ENCODE measurements around the gene SEPSECS. TPM values are rescaled to one million over a fixed set of nuclear protein-coding genes. Genes with fewer than 3 reads are reported as not detected.

Gene SEPSECS
- total and polyA plus RNA-seq, 9 of the 15 experiments (the other 6 are each of a cell fraction or from before 2014, with no cell fraction given), result 3.9 to 17.2 (median 7.9) TPM

DNA sequence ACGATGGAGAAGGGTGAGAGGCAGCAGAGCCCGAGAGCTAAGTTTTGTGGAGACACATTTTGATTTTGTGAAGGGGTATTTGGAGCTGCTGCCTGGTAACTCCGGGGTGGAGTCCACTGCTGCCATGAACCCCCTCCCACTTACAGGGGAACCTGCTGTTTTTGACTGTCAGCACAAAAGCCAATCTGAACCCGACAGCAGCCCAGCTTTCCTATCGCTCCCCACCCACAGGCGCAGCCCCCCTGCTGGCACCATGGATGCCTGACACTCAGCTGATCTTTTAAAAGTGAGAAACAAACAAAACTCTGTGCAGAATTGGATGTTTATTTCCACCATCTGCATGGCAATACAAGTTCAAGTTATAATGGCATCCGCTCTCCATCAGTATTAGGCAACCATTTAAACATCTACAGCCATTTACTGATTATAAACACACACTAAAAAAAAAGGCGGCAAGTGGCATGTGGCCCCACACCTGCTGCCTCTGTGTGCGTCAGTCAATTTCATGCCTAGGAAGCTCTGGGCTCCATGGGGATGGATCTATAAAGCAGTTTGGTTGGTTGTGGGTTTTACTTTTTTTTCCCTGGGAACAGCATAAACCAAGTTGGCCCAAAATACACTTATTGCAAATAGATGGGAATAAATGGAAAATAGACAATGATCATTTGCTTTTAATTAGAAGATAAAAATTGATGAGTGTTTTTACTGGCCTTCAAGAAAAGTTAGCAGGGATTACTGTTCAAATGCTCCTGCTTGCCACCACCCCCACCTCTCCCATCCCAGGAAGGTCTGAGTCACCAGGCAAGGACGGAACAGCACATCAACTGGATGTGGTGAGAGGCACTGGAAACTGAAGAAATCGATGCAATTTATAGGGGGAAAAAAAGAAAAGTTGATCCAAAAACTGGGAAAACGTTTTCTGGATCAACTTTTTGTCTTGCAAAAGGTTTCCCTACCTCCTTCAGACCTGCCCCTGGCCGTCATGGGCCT lies 46.0 kb downstream of the SEPSECS start (continued):
- TF ChIP-seq, protein P1, sequence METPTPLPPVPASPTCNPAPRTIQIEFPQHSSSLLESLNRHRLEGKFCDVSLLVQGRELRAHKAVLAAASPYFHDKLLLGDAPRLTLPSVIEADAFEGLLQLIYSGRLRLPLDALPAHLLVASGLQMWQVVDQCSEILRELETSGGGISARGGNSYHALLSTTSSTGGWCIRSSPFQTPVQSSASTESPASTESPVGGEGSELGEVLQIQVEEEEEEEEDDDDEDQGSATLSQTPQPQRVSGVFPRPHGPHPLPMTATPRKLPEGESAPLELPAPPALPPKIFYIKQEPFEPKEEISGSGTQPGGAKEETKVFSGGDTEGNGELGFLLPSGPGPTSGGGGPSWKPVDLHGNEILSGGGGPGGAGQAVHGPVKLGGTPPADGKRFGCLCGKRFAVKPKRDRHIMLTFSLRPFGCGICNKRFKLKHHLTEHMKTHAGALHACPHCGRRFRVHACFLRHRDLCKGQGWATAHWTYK (CRISPR knock-in tag; IDR thresholded peaks at IDR 0.05), result no peak
- TF ChIP-seq CREM (IDR thresholded peaks at IDR 0.05; ENCODE audit: low read depth), result no peak
- TF ChIP-seq, protein P2, sequence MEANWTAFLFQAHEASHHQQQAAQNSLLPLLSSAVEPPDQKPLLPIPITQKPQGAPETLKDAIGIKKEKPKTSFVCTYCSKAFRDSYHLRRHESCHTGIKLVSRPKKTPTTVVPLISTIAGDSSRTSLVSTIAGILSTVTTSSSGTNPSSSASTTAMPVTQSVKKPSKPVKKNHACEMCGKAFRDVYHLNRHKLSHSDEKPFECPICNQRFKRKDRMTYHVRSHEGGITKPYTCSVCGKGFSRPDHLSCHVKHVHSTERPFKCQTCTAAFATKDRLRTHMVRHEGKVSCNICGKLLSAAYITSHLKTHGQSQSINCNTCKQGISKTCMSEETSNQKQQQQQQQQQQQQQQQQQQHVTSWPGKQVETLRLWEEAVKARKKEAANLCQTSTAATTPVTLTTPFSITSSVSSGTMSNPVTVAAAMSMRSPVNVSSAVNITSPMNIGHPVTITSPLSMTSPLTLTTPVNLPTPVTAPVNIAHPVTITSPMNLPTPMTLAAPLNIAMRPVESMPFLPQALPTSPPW (CRISPR knock-in tag; IDR thresholded peaks at IDR 0.05), result 0 out of 2 replicates have a peak, but pooled peaks have one; percentile 22
- no peak for TF ChIP-seq ZNF197 (CRISPR knock-in tag; IDR thresholded peaks at IDR 0.05; ENCODE audit: low read depth)
- no peak for TF ChIP-seq U2AF2 (optimal IDR thresholded peaks at IDR 0.05; ENCODE audit: low read depth, low read length)
- TF ChIP-seq SAP30 (IDR thresholded peaks at IDR 0.05; ENCODE audit: borderline replicate concordance, insufficient read depth, low read depth, low read length, poor library complexity, severe bottlenecking), result no peak
- TF ChIP-seq FUS (optimal IDR thresholded peaks at IDR 0.05; ENCODE audit: low read depth, low read length), result no peak
- no peak for TF ChIP-seq TAL1 (IDR thresholded peaks at IDR 0.05)
